ENCODE data around the gene TCL1A.

Gene TCL1A

GRCh38 chr14:95696741-95697140 lies 17.2 kb downstream of the TCL1A start:
- Histone ChIP-seq H3K4me1 (ENCODE audit: control insufficient read depth, insufficient read depth, low read length) (peaks cover 19% of the 10 kb centered on the region; the same call in 1 of the 2 replicates), H3K9me3 (ENCODE audit: control insufficient read depth, insufficient read depth, low read depth, low read length) (no peaks in the 10 kb centered on the region), H3K27ac (ENCODE audit: extremely low read depth, low read depth, low read length) (no peak overlapping the region), H3K36me3 (ENCODE audit: control insufficient read depth in 2 of 2, insufficient read depth in 1 of 2, low read length in 2 of 2) (no peaks in the 10 kb centered on the region), H3K4me3 (ENCODE audit: low read depth, low read length) (no peak overlapping the region)
- ChIA-PET CTCF (interaction anchor here (0.7 to 1.1 kb wide), 3 partner anchors 17 to 137 kb away, joined by 3 read pairs; no protein-coding TSS in a partner anchor), POLR2A (no interaction called here)
- TF ChIP-seq KLF17 (tag by site-specific recombination; IDR thresholded peaks at IDR 0.05) (0 out of 2 replicates have a peak, but pooled peaks have one; percentile 22), ZNF76 (tag by site-specific recombination; IDR thresholded peaks at IDR 0.05; ENCODE audit: borderline replicate concordance, low read depth) (no peak), KLF1 (tag by site-specific recombination; IDR thresholded peaks at IDR 0.05) (0 out of 2 replicates have a peak, but pooled peaks have one; percentile 16)

- ChIA-PET POLR2A (no interaction called here), CTCF (interaction anchor here (0.7 to 1.1 kb wide), 2 partner anchors 16 to 35 kb away, joined by 3 read pairs; no protein-coding TSS in a partner anchor)
- H3K9me3 ChIP-seq (ENCODE audit: control insufficient read depth, insufficient read depth, low read depth, low read length): no peaks in the 10 kb centered on the region
- no peaks in the 10 kb centered on the region for H3K36me3 ChIP-seq (ENCODE audit: control insufficient read depth in 2 of 2, insufficient read depth in 1 of 2, low read length in 2 of 2)
- no peak overlapping the region for H3K27ac ChIP-seq (ENCODE audit: extremely low read depth, low read depth, low read length)
- no peak for TF ChIP-seq ZNF184 (tag by site-specific recombination; IDR thresholded peaks at IDR 0.05)
- TF ChIP-seq ZBTB48 (tag by site-specific recombination; IDR thresholded peaks at IDR 0.05): no peak
- TF ChIP-seq MZF1 (tag by site-specific recombination; IDR thresholded peaks at IDR 0.05; ENCODE audit: borderline replicate concordance): no peak
- no peak for TF ChIP-seq ZNF837 (tag by site-specific recombination; IDR thresholded peaks at IDR 0.05)
- no peak for TF ChIP-seq ZFP3 (tag by site-specific recombination; IDR thresholded peaks at IDR 0.05; ENCODE audit: low read depth)
- TF ChIP-seq ZNF48 (tag by site-specific recombination; IDR thresholded peaks at IDR 0.05): no peak
- no peak for TF ChIP-seq ZNF157 (tag by site-specific recombination; IDR thresholded peaks at IDR 0.05)
- no peak for TF ChIP-seq ZNF211 (tag by site-specific recombination; IDR thresholded peaks at IDR 0.05; ENCODE audit: low read depth)
- TF ChIP-seq ZIC2 (tag by site-specific recombination; IDR thresholded peaks at IDR 0.05): no peak
- no peak for TF ChIP-seq ZFP69B (tag by site-specific recombination; IDR thresholded peaks at IDR 0.05)
- no peak for TF ChIP-seq ZNF658 (tag by site-specific recombination; IDR thresholded peaks at IDR 0.05)
- TF ChIP-seq ZNF223 (tag by site-specific recombination; IDR thresholded peaks at IDR 0.05): no peak
- no peak for TF ChIP-seq ZNF18 (tag by site-specific recombination; IDR thresholded peaks at IDR 0.05)
- no peak for TF ChIP-seq CTCF (tag by site-specific recombination; IDR thresholded peaks at IDR 0.05)
- no peak for TF ChIP-seq OVOL3 (tag by site-specific recombination; IDR thresholded peaks at IDR 0.05)
- no peak for TF ChIP-seq ZNF518A (tag by site-specific recombination; conservative IDR thresholded peaks at IDR 0.05; ENCODE audit: low read depth)
- no peak for TF ChIP-seq ZBTB8A (tag by site-specific recombination; IDR thresholded peaks at IDR 0.05)
- no peak for TF ChIP-seq ZNF112 (tag by site-specific recombination; IDR thresholded peaks at IDR 0.05)
- H3K4me1 ChIP-seq (ENCODE audit: control insufficient read depth, insufficient read depth, low read length): peaks cover 13% of the 10 kb centered on the region; the same call in 1 of the 2 replicates
- H3K4me3 ChIP-seq (ENCODE audit: low read depth, low read length): no peak overlapping the region
Measured at GRCh38 chr14:95695913-95696312, 18.0 kb downstream of the TCL1A start.
